Neural cell (in vitro differentiated cells): ENCODE data around the gene TMEM54.

Source experiments
- EP300 ChIP-seq: fragments of 450-650 bp; conservative IDR thresholded peaks from 2 replicates; pipeline ENCODE4 v1.6.1; 2014; ENCODE audit warnings: antibody characterized with exemption, mild to moderate bottlenecking, moderate library complexity; ENCODE audit not compliant: poor library complexity, severe bottlenecking
- MXI1 ChIP-seq: fragments of 450-650 bp; conservative IDR thresholded peaks from 2 replicates; pipeline ENCODE4 v1.6.1; 2014; ENCODE audit warnings: antibody characterized with exemption, mild to moderate bottlenecking; ENCODE audit not compliant: poor library complexity, severe bottlenecking
- SMC3 ChIP-seq: fragments of 450-650 bp; conservative IDR thresholded peaks from 2 replicates; pipeline ENCODE4 v1.6.1; 2014; ENCODE audit warnings: antibody characterized with exemption, mild to moderate bottlenecking, moderate library complexity; ENCODE audit not compliant: poor library complexity
- TF ChIP-seq, protein P1 (sequence below): fragments of 450-650 bp; IDR thresholded peaks from 2 replicates; pipeline ENCODE4 v1.5.1; 2014; ENCODE audit warnings: antibody characterized with exemption, mild to moderate bottlenecking, moderate library complexity; ENCODE audit not compliant: poor library complexity, severe bottlenecking

GRCh38 chr1:32881871-32882850 is 19.0 kb downstream of the TMEM54 start:
- TF ChIP-seq, protein P1, sequence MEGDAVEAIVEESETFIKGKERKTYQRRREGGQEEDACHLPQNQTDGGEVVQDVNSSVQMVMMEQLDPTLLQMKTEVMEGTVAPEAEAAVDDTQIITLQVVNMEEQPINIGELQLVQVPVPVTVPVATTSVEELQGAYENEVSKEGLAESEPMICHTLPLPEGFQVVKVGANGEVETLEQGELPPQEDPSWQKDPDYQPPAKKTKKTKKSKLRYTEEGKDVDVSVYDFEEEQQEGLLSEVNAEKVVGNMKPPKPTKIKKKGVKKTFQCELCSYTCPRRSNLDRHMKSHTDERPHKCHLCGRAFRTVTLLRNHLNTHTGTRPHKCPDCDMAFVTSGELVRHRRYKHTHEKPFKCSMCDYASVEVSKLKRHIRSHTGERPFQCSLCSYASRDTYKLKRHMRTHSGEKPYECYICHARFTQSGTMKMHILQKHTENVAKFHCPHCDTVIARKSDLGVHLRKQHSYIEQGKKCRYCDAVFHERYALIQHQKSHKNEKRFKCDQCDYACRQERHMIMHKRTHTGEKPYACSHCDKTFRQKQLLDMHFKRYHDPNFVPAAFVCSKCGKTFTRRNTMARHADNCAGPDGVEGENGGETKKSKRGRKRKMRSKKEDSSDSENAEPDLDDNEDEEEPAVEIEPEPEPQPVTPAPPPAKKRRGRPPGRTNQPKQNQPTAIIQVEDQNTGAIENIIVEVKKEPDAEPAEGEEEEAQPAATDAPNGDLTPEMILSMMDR, result no peak
- TF ChIP-seq MXI1 (no peak), SMC3 (no peak), EP300 (no peak)
